OCI-LY1 (cell line): ENCODE measurements around the gene PIGB.
"Not testable (repeated sequence)": the region's sequence is repeated elsewhere in the genome, so short reads cannot be mapped to it uniquely, and the experiment has no call there.

ENCODE experiments used
- H2AFZ ChIP-seq: fragments of 200-600 bp; sonication (generic), shearing (Covaris generic); 2 replicates; pipeline ENCODE4 v1.6.0; 2014; ENCODE audit warnings: antibody characterized with exemption, mild to moderate bottlenecking, low read length
- H3F3A ChIP-seq: fragments of 200-600 bp; sonication (generic), shearing (Covaris generic); 2 replicates; pipeline ENCODE4 v1.6.0; 2014; ENCODE audit warnings: mild to moderate bottlenecking, antibody characterized with exemption, low read length, moderate library complexity; ENCODE audit not compliant: insufficient read depth
- H3K27ac ChIP-seq: fragments of 200-600 bp; sonication (generic); 2 replicates; pipeline ENCODE4 v1.5.1; 2014; ENCODE audit warnings: low read length, mixed run types, mild to moderate bottlenecking, low read depth; ENCODE audit not compliant: poor library complexity, severe bottlenecking
- H3K27me3 ChIP-seq: fragments of 200-600 bp; sonication (generic); 2 replicates; pipeline ENCODE4 v1.6.0; 2014; ENCODE audit warnings: antibody characterized with exemption, mild to moderate bottlenecking, low read length, moderate library complexity; ENCODE audit not compliant: insufficient read depth
- H3K36me3 ChIP-seq: fragments of 200-600 bp; sonication (generic); 2 replicates; pipeline ENCODE4 v1.6.1; 2014; ENCODE audit warnings: mild to moderate bottlenecking, antibody characterized with exemption, low read length, moderate library complexity, mixed read lengths; ENCODE audit not compliant: insufficient read depth
- H3K4me1 ChIP-seq: fragments of 200-600 bp; sonication (generic); 2 replicates; pipeline ENCODE4 v1.5.1; 2014; ENCODE audit warnings: mild to moderate bottlenecking, low read length, moderate library complexity; ENCODE audit not compliant: insufficient read depth, severe bottlenecking
- H3K4me2 ChIP-seq: fragments of 200-600 bp; sonication (generic), shearing (Covaris generic); 2 replicates; pipeline ENCODE4 v1.6.1; 2014; ENCODE audit warnings: low read length
- H3K4me3 ChIP-seq: fragments of 200-600 bp; sonication (generic); 2 replicates; pipeline ENCODE4 v1.5.1; 2014; ENCODE audit warnings: low read length, low read depth, mild to moderate bottlenecking, mixed read lengths; ENCODE audit not compliant: poor library complexity, severe bottlenecking
- H3K79me2 ChIP-seq: fragments of 200-600 bp; shearing (Covaris generic); 2 replicates; pipeline ENCODE4 v1.6.1; 2016; ENCODE audit warnings: mixed run types, low read length, mixed read lengths; ENCODE audit not compliant: insufficient read depth
- H3K9ac ChIP-seq: fragments of 200-600 bp; sonication (generic), shearing (Covaris generic); 2 replicates; pipeline ENCODE4 v1.6.1; 2014; ENCODE audit warnings: mild to moderate bottlenecking, low read length, mixed read lengths
- H3K9me2 ChIP-seq: fragments of 200-600 bp; sonication (generic), shearing (Covaris generic); 2 replicates; pipeline ENCODE4 v1.6.1; 2014; ENCODE audit warnings: low read depth, mild to moderate bottlenecking, low read length, mixed read lengths
- H3K9me3 ChIP-seq: fragments of 200-600 bp; shearing (Covaris generic); 2 replicates; pipeline ENCODE4 v1.6.1; 2014; ENCODE audit warnings: low read length, mixed read lengths
- H4K20me1 ChIP-seq: fragments of 200-600 bp; sonication (generic), shearing (Covaris generic); 2 replicates; pipeline ENCODE4 v1.6.0; 2016; ENCODE audit warnings: mild to moderate bottlenecking, low read length; ENCODE audit not compliant: insufficient read depth
- CTCF ChIP-seq: fragments of 200-600 bp; sonication (generic), shearing (Covaris generic); IDR thresholded peaks from 2 replicates; pipeline ENCODE4 v1.5.1; 2017; ENCODE audit warnings: mild to moderate bottlenecking, antibody characterized with exemption, low read length, moderate library complexity, mixed read lengths
- EZH2 ChIP-seq: fragments of 200-600 bp; sonication (generic), shearing (Covaris generic); IDR thresholded peaks from 2 replicates; pipeline ENCODE4 v1.8.0; 2017; ENCODE audit warnings: borderline replicate concordance, mixed run types, mild to moderate bottlenecking, antibody characterized with exemption, low read length, moderate library complexity, mixed read lengths

Gene PIGB

GRCh38 chr15:55389264-55389607 lies 70.2 kb downstream of the PIGB start:
- H3K9me3 ChIP-seq, result no peaks in the 10 kb centered on the region
- peaks cover 15% of the 10 kb centered on the region for H3K36me3 ChIP-seq
- no peaks in the 10 kb centered on the region for H3K4me1 ChIP-seq
- no peaks in the 10 kb centered on the region for H4K20me1 ChIP-seq
- H3K79me2 ChIP-seq, result no peaks in the 10 kb centered on the region
- TF ChIP-seq EZH2 (no peak), CTCF (no peak)
- H3K9ac ChIP-seq, result no peak overlapping the region
- H3K27me3 ChIP-seq, result no peaks in the 10 kb centered on the region
- no peak overlapping the region for H2AFZ ChIP-seq
- H3K9me2 ChIP-seq, result no peaks in the 10 kb centered on the region
- H3K4me2 ChIP-seq, result no peak overlapping the region
- no peaks in the 10 kb centered on the region for H3F3A ChIP-seq
- H3K4me3 ChIP-seq, result no peak overlapping the region
- no peak overlapping the region for H3K27ac ChIP-seq

GRCh38 chr15:55394694-55395093 lies 75.7 kb downstream of the PIGB start:
- Histone ChIP-seq H4K20me1 (no peaks in the 10 kb centered on the region), H3K27ac (no peak overlapping the region), H3K9me3 (peaks cover 12% of the 10 kb centered on the region), H3K4me1 (no peaks in the 10 kb centered on the region), H3F3A (no peaks in the 10 kb centered on the region), H2AFZ (no peak overlapping the region), H3K9me2 (no peaks in the 10 kb centered on the region), H3K79me2 (no peaks in the 10 kb centered on the region), H3K36me3 (peaks cover 26% of the 10 kb centered on the region), H3K4me2 (no peak overlapping the region), H3K27me3 (no peaks in the 10 kb centered on the region), H3K4me3 (no peak overlapping the region), H3K9ac (no peak overlapping the region)
- no peak for TF ChIP-seq CTCF
- TF ChIP-seq EZH2, result no peak

GRCh38 chr15:55398243-55398642 lies 79.2 kb downstream of the PIGB start:
- Histone ChIP-seq H3K36me3 (peaks cover 26% of the 10 kb centered on the region), H3K4me2 (no peak overlapping the region), H3K27ac (no peak overlapping the region), H3K9ac (no peak overlapping the region), H3K79me2 (peaks cover 23% of the 10 kb centered on the region), H3F3A (no peaks in the 10 kb centered on the region), H3K9me2 (no peaks in the 10 kb centered on the region), H2AFZ (no peak overlapping the region), H3K4me1 (peaks cover 15% of the 10 kb centered on the region), H3K4me3 (no peak overlapping the region), H4K20me1 (no peaks in the 10 kb centered on the region), H3K9me3 (peaks cover 12% of the 10 kb centered on the region), H3K27me3 (no peaks in the 10 kb centered on the region)
- TF ChIP-seq EZH2 (no peak), CTCF (no peak)

GRCh38 chr15:55400050-55400449 lies 81.0 kb downstream of the PIGB start:
- not testable (repeated sequence) for H3K27ac ChIP-seq, H3F3A ChIP-seq, H3K9me3 ChIP-seq, H3K27me3 ChIP-seq, H2AFZ ChIP-seq, H3K4me2 ChIP-seq, H3K9ac ChIP-seq, H4K20me1 ChIP-seq, H3K9me2 ChIP-seq, H3K4me3 ChIP-seq
- Histone ChIP-seq H3K36me3 (peaks cover 17% of the 10 kb centered on the region), H3K79me2 (peaks cover 35% of the 10 kb centered on the region), H3K4me1 (peaks cover 31% of the 10 kb centered on the region)
